Activated naive CD8-positive, alpha-beta T cell treated with anti-CD3 and anti-CD28 coated beads, Interleukin-2, amount 10 ng/mL, durations not matched to agents 7 days and 5 days (primary cell): ENCODE data around the gene PTEN. TPM values are rescaled to one million over a fixed set of nuclear protein-coding genes. Genes with fewer than 3 reads are reported as not detected.
"Not testable (repeated sequence)": the region's sequence is repeated elsewhere in the genome, so short reads cannot be mapped to it uniquely, and the experiment has no call there.

Experiments used
- ATAC-seq: fragments of 150-1000 bp; cut with Tn5 transposase; one replicate; pipeline ENCODE4 v1.10.0; 2021; ENCODE audit warnings: low read depth, moderate library complexity
- POLR2A ChIA-PET: fragments of 350-600 bp; sonication (Branson Sonifier 250); formaldehyde crosslinking; loops from one replicate; lab custom pipeline; 2021; ENCODE audit warnings: antibody characterized with exemption; lab: Charles Lee
- DNase-seq: peaks from one replicate; pipeline ENCODE4 v3.0.0; 2021
- H3K27ac Mint-ChIP-seq: one replicate; pipeline ENCODE4 v1.8.0; 2022; ENCODE audit warnings: mild to moderate bottlenecking, mixed read lengths
- H3K27me3 Mint-ChIP-seq: one replicate; pipeline ENCODE4 v1.8.0; 2022; ENCODE audit warnings: mild to moderate bottlenecking, moderate library complexity, mixed read lengths
- H3K36me3 Mint-ChIP-seq: one replicate; pipeline ENCODE4 v1.8.0; 2021; ENCODE audit warnings: mild to moderate bottlenecking, mixed read lengths
- H3K4me1 Mint-ChIP-seq: one replicate; pipeline ENCODE4 v1.8.0; 2021; ENCODE audit warnings: mixed read lengths
- H3K4me3 Mint-ChIP-seq: one replicate; pipeline ENCODE4 v1.8.0; 2022; ENCODE audit warnings: mild to moderate bottlenecking, moderate library complexity, mixed read lengths
- H3K9me3 Mint-ChIP-seq: one replicate; pipeline ENCODE4 v1.8.0; 2021; ENCODE audit warnings: mixed read lengths
- total RNA-seq, 2 experiments: library from RNA; stranded (reverse); gene quantifications; one replicate each; pipeline ENCODE4 v1.2.3, GENCODE V29; 2021

Gene PTEN
- total RNA-seq, 2 experiments from 2014 or later: 81.9 to 97.1 TPM

DNA sequence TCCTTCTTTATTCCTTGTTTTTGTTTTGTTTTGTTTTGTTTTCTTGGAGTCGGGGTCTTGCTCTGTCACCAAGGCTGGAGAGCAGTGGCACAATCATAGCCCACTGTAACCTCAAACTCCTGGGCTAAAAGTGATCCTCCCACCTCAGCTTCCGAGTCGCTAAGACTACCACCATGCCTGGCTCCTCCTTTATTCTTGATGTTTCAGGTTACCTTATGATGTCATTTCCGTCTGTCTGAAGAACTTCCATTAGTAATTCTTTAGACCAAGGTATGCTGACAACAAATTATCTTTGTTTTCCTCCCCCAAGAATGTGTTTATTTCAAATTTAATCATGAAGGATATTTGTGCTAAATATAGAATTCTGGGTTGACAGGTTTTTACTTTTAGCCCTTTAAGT lies 27.3 kb upstream of the PTEN start:
- H3K9me3 Mint-ChIP-seq: no peaks in the 10 kb centered on the region

DNA sequence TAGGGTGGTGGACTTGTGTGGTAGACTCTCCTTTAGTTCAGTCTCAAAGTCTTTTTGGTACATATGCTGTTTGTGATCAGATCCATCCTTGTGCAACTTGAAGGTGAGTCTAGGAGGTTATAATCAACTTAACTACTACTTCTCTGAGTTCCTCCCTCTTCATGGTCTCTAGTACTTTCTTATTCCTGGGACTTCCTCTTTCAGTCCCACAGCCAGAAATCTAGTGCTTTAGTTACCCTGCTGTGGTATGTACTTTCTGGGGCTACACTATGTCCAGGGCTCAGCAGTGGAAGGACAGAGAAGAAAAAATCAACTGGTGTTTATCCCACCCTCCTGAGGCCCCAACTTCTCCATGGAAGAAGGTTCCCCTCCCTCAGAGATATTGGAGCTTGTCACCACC lies 26.0 kb upstream of the PTEN start:
- H3K27me3 Mint-ChIP-seq: no peaks in the 10 kb centered on the region

More for the DNA sequence above, 27.3 kb upstream of the PTEN start:
- H3K27ac Mint-ChIP-seq: no peak overlapping the region
- ATAC-seq (no peak), DNase-seq (no peak)
- H3K36me3 Mint-ChIP-seq: no peaks in the 10 kb centered on the region
- POLR2A ChIA-PET: interaction anchor here (1.2 kb wide), 1 partner anchor 18 kb away, joined by 3 read pairs; the partner anchor contains the start of gene ATAD1
- H3K4me1 Mint-ChIP-seq: no peaks in the 10 kb centered on the region
- H3K27me3 Mint-ChIP-seq: no peaks in the 10 kb centered on the region
- H3K4me3 Mint-ChIP-seq: no peak overlapping the region

DNA sequence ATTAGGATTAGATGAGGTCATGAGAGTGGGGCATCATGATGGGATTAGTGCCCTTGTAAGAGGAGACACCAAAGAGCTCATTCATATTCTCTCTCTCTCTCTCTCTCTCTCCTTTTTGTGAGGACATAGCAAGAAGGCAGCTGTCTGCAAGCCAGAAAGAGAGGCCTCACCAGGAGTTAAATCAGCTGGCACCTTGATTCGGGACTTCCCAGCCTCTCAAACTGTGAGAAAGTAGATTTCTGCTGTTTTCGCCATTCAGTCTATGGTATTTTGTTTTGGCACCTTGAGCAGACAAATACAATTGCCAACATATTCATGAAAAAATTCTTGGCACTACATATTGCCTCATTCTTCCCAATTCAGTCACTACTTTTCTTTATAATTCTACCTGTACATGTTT lies 24.8 kb upstream of the PTEN start:
- Mint-ChIP-seq H3K27me3 (no peaks in the 10 kb centered on the region), H3K9me3 (no peaks in the 10 kb centered on the region), H3K4me1 (peaks cover 7% of the 10 kb centered on the region), H3K27ac (no peak overlapping the region), H3K36me3 (peaks cover 1% of the 10 kb centered on the region), H3K4me3 (no peak overlapping the region)
- DNase-seq (no peak), ATAC-seq (no peak)
- POLR2A ChIA-PET: no interaction called here

More for the DNA sequence above, 26.0 kb upstream of the PTEN start:
- Mint-ChIP-seq H3K4me3 (no peak overlapping the region), H3K27ac (no peak overlapping the region), H3K4me1 (peaks cover 3% of the 10 kb centered on the region), H3K9me3 (no peaks in the 10 kb centered on the region), H3K36me3 (no peaks in the 10 kb centered on the region)
- POLR2A ChIA-PET: no interaction called here
- DNase-seq (no peak), ATAC-seq (no peak)

DNA sequence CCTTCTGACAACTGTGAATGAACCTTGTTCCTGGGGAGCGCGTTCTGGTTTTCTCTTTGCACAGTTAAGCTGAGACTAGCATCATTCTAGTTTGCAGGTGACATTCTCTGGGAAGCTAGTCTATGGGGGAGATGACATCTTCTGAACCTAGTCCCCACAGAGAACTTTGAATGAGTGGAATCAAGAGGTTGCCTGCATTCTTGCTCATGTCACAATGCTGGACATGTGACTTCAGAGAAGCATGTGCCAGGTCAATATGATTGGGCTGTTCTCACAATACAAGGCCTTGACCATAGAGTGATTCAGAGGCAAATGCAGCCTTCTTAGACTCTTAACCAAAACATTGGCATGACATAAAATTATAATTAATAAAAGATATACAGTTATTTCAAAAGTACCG lies 22.2 kb upstream of the PTEN start:
- no peak overlapping the region for H3K27ac Mint-ChIP-seq
- POLR2A ChIA-PET: interaction anchor here (0.7 to 1.3 kb wide), 2 partner anchors 22 to 23 kb away, joined by 3 to 4 read pairs; partner anchors contain the start of genes ATAD1, KLLN and PTEN
- H3K27me3 Mint-ChIP-seq: peaks cover under 1% of the 10 kb centered on the region
- no peaks in the 10 kb centered on the region for H3K9me3 Mint-ChIP-seq
- peaks cover 9% of the 10 kb centered on the region for H3K4me1 Mint-ChIP-seq
- peaks cover 1% of the 10 kb centered on the region for H3K36me3 Mint-ChIP-seq
- no peak for DNase-seq
- no peak overlapping the region for H3K4me3 Mint-ChIP-seq
- no peak for ATAC-seq

DNA sequence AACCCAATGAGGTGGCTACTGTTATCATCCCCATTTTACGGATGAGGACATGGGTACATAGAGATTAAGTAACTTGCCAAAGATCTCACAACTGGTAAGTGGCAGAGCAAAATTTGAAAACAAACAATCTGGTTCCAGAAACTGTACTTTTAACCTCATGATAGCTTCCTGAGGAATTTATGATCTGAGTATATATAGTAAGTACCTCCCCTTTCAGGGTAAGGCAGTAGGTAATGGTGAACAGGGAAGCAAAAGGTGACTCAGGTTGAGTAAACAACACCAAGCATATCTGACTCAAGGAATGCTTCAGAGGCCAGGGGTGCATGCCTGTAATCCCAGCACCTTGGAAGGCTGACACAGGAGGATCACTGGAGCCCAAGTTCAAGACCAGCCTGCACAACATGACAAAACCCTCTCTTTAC lies 21.2 kb upstream of the PTEN start:
- POLR2A ChIA-PET: interaction anchor here (0.7 to 1.3 kb wide), 2 partner anchors 21 to 24 kb away, joined by 3 to 4 read pairs; partner anchors contain the start of genes ATAD1, KLLN and PTEN
- H3K4me1 Mint-ChIP-seq: peaks cover 10% of the 10 kb centered on the region
- H3K36me3 Mint-ChIP-seq: peaks cover 1% of the 10 kb centered on the region
- no peak overlapping the region for H3K27ac Mint-ChIP-seq
- H3K9me3 Mint-ChIP-seq: no peaks in the 10 kb centered on the region
- peaks cover 1% of the 10 kb centered on the region for H3K27me3 Mint-ChIP-seq
- ATAC-seq (no peak), DNase-seq (no peak)
- H3K4me3 Mint-ChIP-seq: no peak overlapping the region

DNA sequence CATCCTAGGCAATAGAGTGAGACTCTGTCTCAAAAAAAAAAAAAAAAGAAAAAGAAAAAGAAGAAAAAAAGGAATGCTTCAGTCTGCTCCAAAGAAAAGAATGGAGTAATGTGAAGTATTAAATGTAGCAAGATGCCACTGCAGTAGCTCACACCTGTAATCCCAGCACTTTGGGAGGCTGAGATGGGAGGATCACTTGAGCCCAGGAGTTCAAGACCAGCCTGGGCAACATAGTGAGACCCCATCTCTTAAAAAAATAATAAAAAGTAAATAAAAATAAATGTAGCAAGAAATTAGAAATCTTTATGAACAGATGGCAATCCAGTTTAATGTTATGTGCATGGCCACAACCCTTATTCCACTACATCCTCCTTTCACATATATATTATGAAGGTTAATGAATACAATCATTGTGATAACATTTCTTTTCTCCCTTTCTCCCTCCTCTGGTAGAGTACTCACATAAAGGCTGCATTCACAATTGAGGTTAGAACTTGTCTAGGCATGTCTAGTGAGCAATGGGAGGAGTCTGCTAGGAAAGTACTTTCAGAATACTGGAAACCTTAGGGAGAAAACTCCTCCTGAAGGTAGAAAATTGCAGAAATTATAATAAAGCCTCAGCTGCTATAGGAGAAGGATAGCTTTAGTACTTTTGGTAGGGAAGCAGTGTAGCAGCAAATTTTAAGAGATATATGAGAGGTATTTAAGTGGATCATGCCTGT lies 20.5 kb upstream of the PTEN start:
- H3K27ac Mint-ChIP-seq: peak overlapping the region; percentile 40
- H3K4me3 Mint-ChIP-seq: no peak overlapping the region
- POLR2A ChIA-PET: interaction anchor here (1.1 kb wide), 1 partner anchor 25 kb away, joined by 3 read pairs; the partner anchor contains the start of gene ATAD1
- no peak for ATAC-seq
- peaks cover 1% of the 10 kb centered on the region for H3K36me3 Mint-ChIP-seq
- H3K9me3 Mint-ChIP-seq: no peaks in the 10 kb centered on the region
- no peak for DNase-seq
- peaks cover 10% of the 10 kb centered on the region for H3K4me1 Mint-ChIP-seq
- H3K27me3 Mint-ChIP-seq: peaks cover 1% of the 10 kb centered on the region

DNA sequence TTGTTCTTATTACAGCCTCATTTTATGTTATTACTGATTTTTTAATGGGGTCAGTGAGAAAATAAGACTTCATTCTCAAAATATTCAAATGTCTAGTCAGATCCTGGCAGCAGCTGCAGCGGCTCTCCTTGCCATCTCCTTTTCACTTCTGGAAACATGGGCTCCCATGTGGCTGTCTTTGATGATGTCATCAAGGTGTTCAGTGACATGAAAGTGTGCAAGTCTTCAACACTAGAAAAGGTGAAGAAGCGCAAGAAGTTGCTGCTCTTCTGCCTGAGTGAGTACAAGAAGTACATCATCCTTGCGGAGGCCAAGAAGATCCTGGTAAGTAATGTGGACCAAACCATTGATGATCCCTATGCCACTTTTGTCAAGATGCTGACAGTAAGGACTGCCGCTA lies 19.7 kb upstream of the PTEN start:
- Mint-ChIP-seq H3K4me1 (peaks cover 10% of the 10 kb centered on the region), H3K9me3 (no peaks in the 10 kb centered on the region)
- POLR2A ChIA-PET: interaction anchor here (1.1 kb wide), 1 partner anchor 26 kb away, joined by 3 read pairs; the partner anchor contains the start of gene ATAD1

DNA sequence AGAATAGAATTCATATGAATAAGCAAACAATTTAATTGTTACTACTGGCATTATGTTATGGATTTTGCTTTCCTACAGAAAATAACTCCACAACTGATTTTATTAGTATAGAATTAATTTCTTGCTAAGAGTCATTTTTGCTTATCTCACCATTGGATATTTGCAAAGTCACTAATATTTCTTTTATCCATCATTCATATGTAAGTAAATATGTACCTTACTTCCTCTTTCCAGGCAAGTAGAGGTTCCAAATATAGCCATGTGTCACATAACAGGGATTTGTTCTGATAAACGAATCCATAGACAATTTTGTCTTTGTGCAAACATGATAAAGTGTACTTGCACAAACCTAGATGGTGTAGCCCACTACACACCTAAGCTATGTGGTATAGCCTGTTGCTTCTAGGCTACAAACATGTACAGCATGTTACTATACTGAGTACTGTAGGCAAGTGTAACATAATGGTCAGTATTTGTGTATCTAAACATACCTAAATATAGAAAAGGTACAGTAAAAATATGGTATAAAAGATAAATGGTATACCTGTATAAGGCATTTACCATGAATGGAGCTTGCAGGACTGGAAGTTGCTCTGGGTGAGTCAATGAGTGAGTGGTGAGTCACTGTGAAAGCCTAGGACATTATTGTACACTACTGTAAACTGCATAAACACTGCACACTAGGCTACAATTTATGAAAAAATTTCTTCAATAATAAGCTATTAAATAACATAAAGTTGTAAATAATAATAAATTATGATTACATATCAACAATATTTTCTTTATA lies 18.4 kb upstream of the PTEN start:
- no peak for DNase-seq
- peaks cover 10% of the 10 kb centered on the region for H3K4me1 Mint-ChIP-seq
- no peaks in the 10 kb centered on the region for H3K9me3 Mint-ChIP-seq
- peaks cover 1% of the 10 kb centered on the region for H3K27me3 Mint-ChIP-seq
- H3K4me3 Mint-ChIP-seq: no peak overlapping the region
- POLR2A ChIA-PET: interaction anchor here (0.7 to 0.8 kb wide), 2 partner anchors 17 to 544 kb away, joined by 3 to 5 read pairs; no protein-coding TSS in a partner anchor
- peaks cover 1% of the 10 kb centered on the region for H3K36me3 Mint-ChIP-seq
- H3K27ac Mint-ChIP-seq: no peak overlapping the region
- ATAC-seq: no peak

More for the DNA sequence above, 19.7 kb upstream of the PTEN start:
- peaks cover 1% of the 10 kb centered on the region for H3K36me3 Mint-ChIP-seq
- ATAC-seq (no peak), DNase-seq (no peak)
- H3K4me3 Mint-ChIP-seq: no peak overlapping the region
- peaks cover 1% of the 10 kb centered on the region for H3K27me3 Mint-ChIP-seq
- H3K27ac Mint-ChIP-seq: no peak overlapping the region

DNA sequence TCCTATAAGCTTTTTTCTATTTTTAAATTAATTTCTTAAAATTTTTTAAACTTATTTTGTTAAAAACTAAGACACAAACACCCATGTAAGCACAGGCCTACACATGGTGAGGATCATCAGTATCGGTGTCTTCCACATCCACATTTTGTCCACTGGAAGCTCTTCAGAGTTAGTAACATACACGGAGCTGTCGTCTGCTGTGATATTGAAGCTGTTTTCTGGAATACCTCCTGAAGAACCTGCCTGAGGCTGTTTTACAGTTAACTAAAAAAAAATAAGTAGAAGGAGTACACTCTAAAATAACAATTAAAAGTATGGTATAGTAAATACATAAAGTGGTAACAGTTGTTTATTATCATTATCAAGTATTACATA lies 17.8 kb upstream of the PTEN start:
- Mint-ChIP-seq H3K27ac (no peak overlapping the region), H3K4me3 (no peak overlapping the region), H3K9me3 (no peaks in the 10 kb centered on the region), H3K36me3 (peaks cover 1% of the 10 kb centered on the region), H3K4me1 (peaks cover 15% of the 10 kb centered on the region), H3K27me3 (peaks cover 1% of the 10 kb centered on the region)
- ATAC-seq: no peak
- POLR2A ChIA-PET: interaction anchor here (0.7 to 0.8 kb wide), 2 partner anchors 16 to 544 kb away, joined by 3 to 5 read pairs; no protein-coding TSS in a partner anchor
- no peak for DNase-seq

DNA sequence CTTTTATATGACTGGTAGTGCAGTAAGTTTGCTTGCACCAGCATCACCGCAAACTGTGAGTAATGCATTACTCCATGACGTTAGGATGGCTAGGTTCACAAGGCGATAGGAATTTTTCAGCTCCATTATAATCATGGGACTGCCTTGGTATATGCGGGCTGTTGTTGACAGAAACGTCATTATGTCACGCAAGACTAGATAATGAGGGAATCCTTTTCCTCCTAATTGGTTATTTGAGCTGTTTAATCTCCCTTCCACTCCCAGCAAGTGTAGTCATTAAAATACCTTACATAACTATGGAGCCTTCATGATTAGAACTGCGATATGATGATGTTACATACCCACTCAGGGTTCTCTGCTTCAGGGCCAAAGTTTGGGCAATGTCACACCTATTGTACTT lies 17.4 kb upstream of the PTEN start:
- ATAC-seq (no peak), DNase-seq (no peak)
- no peaks in the 10 kb centered on the region for H3K9me3 Mint-ChIP-seq
- H3K27me3 Mint-ChIP-seq: peaks cover 1% of the 10 kb centered on the region
- POLR2A ChIA-PET: interaction anchor here (0.7 to 0.8 kb wide), 2 partner anchors 16 to 543 kb away, joined by 3 to 5 read pairs; no protein-coding TSS in a partner anchor
- H3K4me1 Mint-ChIP-seq: peaks cover 18% of the 10 kb centered on the region
- H3K36me3 Mint-ChIP-seq: peaks cover 1% of the 10 kb centered on the region
- no peak overlapping the region for H3K4me3 Mint-ChIP-seq
- H3K27ac Mint-ChIP-seq: no peak overlapping the region

DNA sequence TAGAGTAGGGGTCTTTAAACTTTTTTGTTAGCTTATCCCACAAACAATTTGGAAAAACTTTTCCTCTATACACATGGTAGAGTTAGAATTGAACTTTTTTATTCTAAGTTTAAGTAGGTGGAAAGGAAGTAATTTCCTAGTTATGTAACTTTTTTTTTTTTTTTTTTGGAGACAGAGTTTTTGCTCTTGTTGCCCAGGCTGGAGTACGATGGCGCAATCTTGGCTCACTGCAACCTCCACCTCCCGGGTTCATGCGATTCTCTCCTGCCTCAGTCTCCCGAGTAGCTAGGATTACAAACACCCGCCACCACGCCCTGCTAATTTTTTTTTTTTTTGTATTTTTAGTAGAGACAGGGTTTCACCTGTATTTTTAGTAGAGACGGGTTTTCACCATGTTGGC lies 16.7 kb upstream of the PTEN start:
- POLR2A ChIA-PET, H3K4me3 Mint-ChIP-seq, ATAC-seq, H3K9me3 Mint-ChIP-seq, DNase-seq, H3K36me3 Mint-ChIP-seq, H3K27ac Mint-ChIP-seq, H3K27me3 Mint-ChIP-seq: not testable (repeated sequence)
- H3K4me1 Mint-ChIP-seq: peaks cover 20% of the 10 kb centered on the region

DNA sequence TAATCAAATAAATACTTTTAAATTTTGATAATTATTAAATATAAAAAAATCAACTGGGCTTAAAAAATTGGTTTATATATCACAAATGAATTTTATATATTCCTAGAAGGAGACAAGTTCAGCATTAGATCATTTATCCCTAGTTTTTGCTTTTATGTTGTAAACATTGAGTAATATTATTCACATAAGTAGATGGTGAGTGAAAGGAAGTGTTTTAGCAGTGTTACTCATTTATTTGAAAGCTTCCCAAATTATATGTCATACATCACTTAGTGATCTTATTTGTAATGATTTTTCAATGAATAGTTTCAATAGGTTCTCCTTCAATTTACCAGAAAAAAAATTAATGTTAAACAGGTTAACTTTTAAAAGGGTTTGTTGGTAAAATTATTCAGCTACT lies 15.9 kb upstream of the PTEN start:
- POLR2A ChIA-PET: no interaction called here
- ATAC-seq: no peak
- Mint-ChIP-seq H3K27me3 (peaks cover 1% of the 10 kb centered on the region), H3K9me3 (no peaks in the 10 kb centered on the region), H3K36me3 (peaks cover under 1% of the 10 kb centered on the region), H3K4me3 (no peak overlapping the region), H3K4me1 (peaks cover 17% of the 10 kb centered on the region), H3K27ac (no peak overlapping the region)
- no peak for DNase-seq

DNA sequence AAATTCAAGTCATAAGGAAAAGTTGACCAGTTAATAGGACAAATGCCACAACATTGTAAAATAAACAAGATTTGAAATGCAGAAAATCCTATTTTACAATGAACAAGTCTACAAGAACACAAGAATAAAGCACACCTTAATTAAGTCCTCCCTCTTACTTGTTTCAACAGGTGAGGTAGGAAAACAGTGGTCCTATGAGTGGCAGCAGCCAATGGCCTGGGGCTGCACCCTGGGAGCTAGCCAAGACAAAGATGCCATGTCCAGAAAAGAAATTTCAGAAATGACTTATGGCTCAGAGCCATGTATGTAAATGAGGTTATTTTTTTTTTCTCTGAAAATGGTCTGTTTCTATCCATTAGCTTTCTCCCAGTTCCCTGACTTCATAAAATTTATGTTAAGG lies 14.4 kb upstream of the PTEN start:
- no peak for DNase-seq
- ATAC-seq: no peak
- H3K36me3 Mint-ChIP-seq: no peaks in the 10 kb centered on the region
- no peaks in the 10 kb centered on the region for H3K9me3 Mint-ChIP-seq
- peaks cover 1% of the 10 kb centered on the region for H3K27me3 Mint-ChIP-seq
- POLR2A ChIA-PET: no interaction called here
- H3K4me3 Mint-ChIP-seq: no peak overlapping the region
- H3K4me1 Mint-ChIP-seq: peaks cover 13% of the 10 kb centered on the region
- H3K27ac Mint-ChIP-seq: no peak overlapping the region
